Progenitor cell of endocrine pancreas (in vitro differentiated cells): ENCODE results near the gene DUOXA1. TPM values are rescaled to one million over a fixed set of nuclear protein-coding genes. Genes with fewer than 3 reads are reported as not detected.

Experiments
- DNase-seq: peaks from one replicate; pipeline ENCODE4 v3.0.0; 2021; ENCODE audit warnings: low spot score; ENCODE audit not compliant: unreplicated experiment
- H3K27ac Mint-ChIP-seq: 2 replicates; pipeline ENCODE4 v1.8.0; 2021; ENCODE audit warnings: mild to moderate bottlenecking, moderate library complexity, mixed read lengths
- H3K27me3 Mint-ChIP-seq: 2 replicates; pipeline ENCODE4 v1.8.0; 2021; ENCODE audit warnings: mixed read lengths
- H3K36me3 Mint-ChIP-seq: 2 replicates; pipeline ENCODE4 v1.8.0; 2022; ENCODE audit warnings: mixed read lengths; ENCODE audit not compliant: insufficient read depth
- H3K4me1 Mint-ChIP-seq: 2 replicates; pipeline ENCODE4 v1.8.0; 2021; ENCODE audit warnings: low read depth, mixed read lengths
- H3K4me3 Mint-ChIP-seq: 2 replicates; pipeline ENCODE4 v1.8.0; 2021; ENCODE audit warnings: low read depth, mild to moderate bottlenecking, moderate library complexity, mixed read lengths
- H3K9me3 Mint-ChIP-seq: 2 replicates; pipeline ENCODE4 v1.8.0; 2021; ENCODE audit warnings: low read depth, mixed read lengths
- total RNA-seq: library from RNA; stranded (reverse); gene quantifications from 2 replicates; pipeline ENCODE4 v1.2.1, GENCODE V29; 2021
- TF ChIP-seq, protein P1 (sequence below): fragments of 200-600 bp; sonication (generic); IDR thresholded peaks from one replicate; pipeline ENCODE4 v1.5.0; 2021; ENCODE audit warnings: antibody characterized with exemption, mild to moderate bottlenecking; ENCODE audit not compliant: unreplicated experiment

Gene DUOXA1
- total RNA-seq, 1 donor from 2014 or later, result 1.3 TPM

DNA sequence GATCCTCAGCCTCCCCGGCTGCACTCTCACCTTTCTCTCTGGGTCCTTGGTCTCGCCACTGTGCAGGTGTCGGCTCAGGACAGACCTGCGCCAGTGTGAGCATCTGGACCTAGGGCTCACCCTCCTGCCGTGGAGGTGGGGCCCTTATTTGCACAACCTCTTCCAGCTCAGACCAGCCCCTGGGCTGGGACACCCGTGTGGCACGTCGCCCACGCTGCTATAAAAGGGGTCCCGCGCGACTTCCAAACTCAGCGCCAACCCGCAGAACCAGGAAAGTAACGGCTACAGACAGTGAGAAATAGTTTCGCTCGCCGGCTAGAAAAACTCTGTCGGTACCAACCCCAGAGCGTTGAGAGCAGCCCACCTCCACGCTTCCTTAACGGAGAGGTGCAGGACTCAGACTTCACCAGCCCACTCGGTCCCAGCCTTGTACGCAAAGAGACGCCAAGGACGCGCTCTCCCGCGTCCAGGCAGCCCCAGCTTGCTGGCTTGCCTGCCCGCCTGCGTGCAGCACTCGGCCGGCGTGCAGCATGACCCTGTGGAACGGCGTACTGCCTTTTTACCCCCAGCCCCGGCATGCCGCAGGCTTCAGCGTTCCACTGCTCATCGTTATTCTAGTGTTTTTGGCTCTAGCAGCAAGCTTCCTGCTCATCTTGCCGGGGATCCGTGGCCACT lies 15.5 kb downstream of the DUOXA1 start, which contains the start of the genes DUOX2 and DUOXA2:
Gene DUOX2 (minus strand): TSS at position 97 of the 675 bp plus-strand sequence. CDS start 761 bp downstream, outside the sequence.
Gene DUOXA2 (plus strand): TSS at position 251 of the 675 bp plus-strand sequence. CDS start 280 bp downstream, at position 531.
- Mint-ChIP-seq H3K36me3 (no peaks in the 10 kb centered on the region), H3K27me3 (peaks cover 75% of the 10 kb centered on the region), H3K4me3 (peak within 1 kb of the TSS; percentile 29), H3K9me3 (no peaks in the 10 kb centered on the region), H3K4me1 (peaks cover 16% of the 10 kb centered on the region), H3K27ac (no peak within 1 kb of the TSS)
- TF ChIP-seq, protein P1, sequence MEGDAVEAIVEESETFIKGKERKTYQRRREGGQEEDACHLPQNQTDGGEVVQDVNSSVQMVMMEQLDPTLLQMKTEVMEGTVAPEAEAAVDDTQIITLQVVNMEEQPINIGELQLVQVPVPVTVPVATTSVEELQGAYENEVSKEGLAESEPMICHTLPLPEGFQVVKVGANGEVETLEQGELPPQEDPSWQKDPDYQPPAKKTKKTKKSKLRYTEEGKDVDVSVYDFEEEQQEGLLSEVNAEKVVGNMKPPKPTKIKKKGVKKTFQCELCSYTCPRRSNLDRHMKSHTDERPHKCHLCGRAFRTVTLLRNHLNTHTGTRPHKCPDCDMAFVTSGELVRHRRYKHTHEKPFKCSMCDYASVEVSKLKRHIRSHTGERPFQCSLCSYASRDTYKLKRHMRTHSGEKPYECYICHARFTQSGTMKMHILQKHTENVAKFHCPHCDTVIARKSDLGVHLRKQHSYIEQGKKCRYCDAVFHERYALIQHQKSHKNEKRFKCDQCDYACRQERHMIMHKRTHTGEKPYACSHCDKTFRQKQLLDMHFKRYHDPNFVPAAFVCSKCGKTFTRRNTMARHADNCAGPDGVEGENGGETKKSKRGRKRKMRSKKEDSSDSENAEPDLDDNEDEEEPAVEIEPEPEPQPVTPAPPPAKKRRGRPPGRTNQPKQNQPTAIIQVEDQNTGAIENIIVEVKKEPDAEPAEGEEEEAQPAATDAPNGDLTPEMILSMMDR, result no peak
- DNase-seq, result no peak

DNA sequence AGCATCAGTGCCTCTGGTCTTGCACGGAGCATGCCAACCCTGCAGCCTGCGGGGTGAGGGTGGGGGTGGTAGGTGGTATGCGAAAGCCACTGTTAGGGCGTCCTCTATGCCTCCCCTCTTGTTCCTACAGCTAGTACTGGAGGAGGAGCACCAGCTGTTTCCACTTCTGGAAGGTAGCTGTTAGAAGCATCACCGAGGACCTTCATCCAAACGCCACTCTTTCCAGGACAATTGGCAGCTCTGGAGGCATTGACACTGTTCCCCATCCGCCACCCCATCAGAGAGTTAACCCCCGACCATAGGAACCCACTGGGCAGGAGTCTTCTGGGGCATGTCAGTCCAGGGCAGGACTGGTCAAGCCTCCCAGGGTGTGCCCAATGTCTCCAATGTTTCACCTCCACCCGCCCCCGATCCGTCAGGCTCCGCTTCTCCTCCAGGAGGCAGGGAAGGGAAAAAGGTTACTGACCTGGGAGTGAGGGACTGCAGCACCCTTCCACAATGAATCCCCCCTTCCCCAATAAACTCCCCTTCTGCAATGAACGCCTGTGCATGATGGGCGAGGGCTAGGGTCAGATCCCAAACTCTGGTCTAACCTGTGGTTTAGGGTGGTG lies 16.2 kb downstream of the DUOXA1 start:
- Mint-ChIP-seq H3K36me3 (no peaks in the 10 kb centered on the region), H3K27me3 (peaks cover 80% of the 10 kb centered on the region), H3K4me1 (peaks cover 16% of the 10 kb centered on the region), H3K9me3 (no peaks in the 10 kb centered on the region), H3K27ac (no peak overlapping the region), H3K4me3 (peak overlapping the region; percentile 29)
- DNase-seq, result no peak
- TF ChIP-seq, protein P1, result no peak

DNA sequence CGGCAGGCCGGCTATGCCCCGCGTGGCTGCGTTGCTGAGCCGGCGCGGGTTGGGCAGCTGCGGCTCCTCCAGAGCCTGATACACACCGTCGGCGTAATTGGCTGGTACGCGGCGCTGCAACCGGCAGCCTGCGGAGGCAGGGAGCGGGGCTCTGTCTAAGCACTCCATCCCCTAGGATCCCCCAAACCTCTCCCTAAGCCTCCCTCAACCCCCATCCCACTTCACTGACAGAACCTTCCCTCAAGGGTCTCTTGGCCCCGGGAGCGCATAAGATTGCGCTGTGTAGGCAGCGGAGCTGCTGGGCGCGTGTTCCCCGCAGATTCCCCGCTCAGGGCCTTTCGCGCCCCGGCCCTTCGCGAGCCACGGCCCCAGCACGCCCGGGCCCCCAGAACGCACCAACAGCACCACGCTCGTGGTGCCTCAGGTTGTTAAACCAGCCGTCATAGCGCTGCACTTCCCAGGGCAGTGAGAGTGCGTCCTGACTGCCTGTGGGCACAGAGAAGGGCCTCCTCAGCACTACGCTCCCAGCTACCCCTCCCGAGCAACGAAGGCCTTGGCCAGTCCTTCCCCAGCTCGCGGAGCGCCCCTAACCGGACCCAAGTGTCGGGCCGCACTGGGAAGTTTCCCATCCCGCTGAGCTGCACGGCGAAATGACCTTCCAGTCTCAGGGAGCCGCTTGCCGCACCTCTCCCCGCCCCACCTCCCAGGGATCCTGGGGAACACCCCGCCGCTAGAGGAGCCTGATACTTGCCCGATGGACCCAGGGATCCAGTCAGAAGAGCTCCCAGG lies 16.9 kb downstream of the DUOXA1 start:
- no peak overlapping the region for H3K27ac Mint-ChIP-seq

DNA sequence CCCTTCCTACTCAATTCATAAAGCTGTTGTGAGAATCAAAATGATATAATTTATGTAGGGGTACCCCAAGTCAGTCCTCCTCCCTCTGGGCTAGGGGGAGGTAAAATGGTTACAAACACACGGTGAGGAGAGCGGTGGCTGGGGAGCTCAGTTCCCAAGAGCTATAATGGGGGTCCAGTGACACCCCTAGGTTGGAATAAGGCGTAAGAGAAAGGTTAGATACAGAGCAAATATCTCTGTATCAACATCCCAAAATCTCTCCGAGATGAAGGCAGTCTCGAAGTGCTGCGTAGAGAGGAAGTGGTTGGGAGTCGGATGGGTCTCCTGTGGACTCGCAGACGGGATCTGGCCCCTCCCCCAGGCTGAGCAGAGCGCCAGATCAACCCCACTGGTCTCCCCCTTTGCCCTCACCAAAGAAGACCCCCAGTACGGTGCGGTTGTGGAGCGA lies 17.5 kb downstream of the DUOXA1 start:
- Mint-ChIP-seq H3K36me3 (no peaks in the 10 kb centered on the region), H3K27me3 (peaks cover 71% of the 10 kb centered on the region), H3K27ac (no peak overlapping the region), H3K4me3 (peak overlapping the region; percentile 26), H3K9me3 (no peaks in the 10 kb centered on the region), H3K4me1 (peaks cover 14% of the 10 kb centered on the region)
- DNase-seq, result no peak
- TF ChIP-seq, protein P1, result no peak

More for the DNA sequence above, 16.9 kb downstream of the DUOXA1 start:
- TF ChIP-seq, protein P1, result no peak
- no peaks in the 10 kb centered on the region for H3K36me3 Mint-ChIP-seq
- H3K27me3 Mint-ChIP-seq, result peaks cover 74% of the 10 kb centered on the region
- peaks cover 14% of the 10 kb centered on the region for H3K4me1 Mint-ChIP-seq
- DNase-seq, result no peak
- H3K4me3 Mint-ChIP-seq, result peak overlapping the region; percentile 29
- H3K9me3 Mint-ChIP-seq, result no peaks in the 10 kb centered on the region
